Endothelial cell of umbilical vein (primary cell): ENCODE measurements around the gene BACH2. TPM values are rescaled to one million over a fixed set of nuclear protein-coding genes. Genes with fewer than 3 reads are reported as not detected.

ENCODE experiments used
- BruUV-seq: library from RNA; stranded (reverse); fragments of 400-500 nt; replicated peaks from 2 replicates; lab custom pipeline; 2021; lab: Mats Ljungman, UMichigan
- CTCF ChIA-PET: fragments of 300-600, 350-600 bp; sonication (Branson Sonifier 250); formaldehyde crosslinking; loops from one replicate; lab custom pipeline; 2021; ENCODE audit warnings: antibody characterized with exemption, inconsistent platforms; lab: Charles Lee
- POLR2A ChIA-PET: fragments of 300-600, 350-600 bp; sonication (Branson Sonifier 250); formaldehyde crosslinking; loops from one replicate; lab custom pipeline; 2021; ENCODE audit warnings: antibody characterized with exemption, inconsistent platforms; lab: Charles Lee
- DNase-seq: peaks from one replicate; pipeline ENCODE4 v3.0.0-alpha.2; 2011; ENCODE audit warnings: low read depth, low spot score
- FAIRE-seq: peaks from 2 replicates; lab custom pipeline; 2011; peaks lifted over from hg19 to GRCh38; lab: Jason Lieb, UNC
- H2AFZ ChIP-seq: 2 replicates; pipeline ENCODE4 v1.6.0; 2012; ENCODE audit warnings: low read depth, low read length, control low read depth, inconsistent platforms
- H3K27ac ChIP-seq: 2 replicates; pipeline ENCODE4 v1.5.1; 2011; ENCODE audit warnings: low read depth, mild to moderate bottlenecking, control low read depth, low read length, moderate library complexity; ENCODE audit not compliant: insufficient read depth
- H3K27me3 ChIP-seq, 2 experiments: 2 replicates each; pipeline versions ENCODE4 v1.6.0 to v1.6.1; 2011; ENCODE audit warnings: low read length in 2 of 2, mixed read lengths in 1 of 2; ENCODE audit not compliant: control insufficient read depth in 2 of 2, insufficient read depth in 2 of 2
- H3K36me3 ChIP-seq, 2 experiments: 2 replicates in 1 of 2; 3 replicates in 1 of 2; pipeline ENCODE4 v1.5.1; 2011; ENCODE audit warnings: low read length in 2 of 2, mild to moderate bottlenecking in 1 of 2, moderate library complexity in 1 of 2; ENCODE audit not compliant: control insufficient read depth in 2 of 2, insufficient read depth in 2 of 2; ENCODE audit errors: extremely low read depth in 1 of 2
- H3K4me1 ChIP-seq: 3 replicates; pipeline ENCODE4 v1.5.1; 2011; ENCODE audit warnings: mild to moderate bottlenecking, low read length; ENCODE audit not compliant: control insufficient read depth, insufficient read depth; ENCODE audit errors: extremely low read depth
- H3K4me2 ChIP-seq: 2 replicates; pipeline ENCODE4 v1.6.1; 2011; ENCODE audit warnings: low read length, control low read depth, mixed read lengths; ENCODE audit not compliant: insufficient read depth
- H3K4me3 ChIP-seq, 3 experiments: fragments of 200-600 bp in 1 of 3; sonication (generic), shearing (Covaris generic) in 1 of 3; replicated peaks in 1 of 3; 2 replicates each; pipeline ENCODE4 v1.5.1; 2011 to 2016; ENCODE audit warnings: control low read depth in 3 of 3, low read length in 3 of 3, mild to moderate bottlenecking in 2 of 3, inconsistent platforms in 1 of 3, low read depth in 1 of 3, moderate library complexity in 1 of 3; ENCODE audit not compliant: insufficient read depth in 1 of 3
- H3K79me2 ChIP-seq: 2 replicates; pipeline ENCODE4 v1.6.0; 2012; ENCODE audit warnings: low read length, inconsistent platforms; ENCODE audit not compliant: control insufficient read depth, insufficient read depth
- H3K9ac ChIP-seq: replicated peaks from 2 replicates; pipeline ENCODE3; 2011; ENCODE audit warnings: low read length, control low read depth; ENCODE audit not compliant: insufficient read depth; ENCODE audit errors: extremely low read depth
- H3K9me1 ChIP-seq: replicated peaks from 3 replicates; pipeline ENCODE4 v1.6.0; 2011; ENCODE audit warnings: mild to moderate bottlenecking, low read length; ENCODE audit not compliant: control insufficient read depth, insufficient read depth; ENCODE audit errors: extremely low read depth
- H3K9me3 ChIP-seq: replicated peaks from 2 replicates; pipeline ENCODE4 v1.5.1; 2012; ENCODE audit warnings: low read length, inconsistent platforms; ENCODE audit not compliant: control insufficient read depth, insufficient read depth
- H4K20me1 ChIP-seq: replicated peaks from 2 replicates; pipeline ENCODE3; 2011; ENCODE audit warnings: mild to moderate bottlenecking, low read length; ENCODE audit not compliant: control insufficient read depth, insufficient read depth; ENCODE audit errors: extremely low read depth
- CTCF ChIP-seq, 2 donors: IDR thresholded peaks; 1 replicate in 1 of 2; 2 replicates in 1 of 2; pipeline ENCODE4 v1.5.1; 2011; ENCODE audit warnings: low read length in 2 of 2, mild to moderate bottlenecking in 2 of 2, moderate library complexity in 2 of 2, control low read depth in 1 of 2, inconsistent platforms in 1 of 2, low read depth in 1 of 2; ENCODE audit not compliant: insufficient read depth in 1 of 2; ENCODE audit errors: extremely low read depth in 1 of 2
- EZH2 ChIP-seq: IDR thresholded peaks from 2 replicates; pipeline ENCODE4 v1.6.1; 2012; ENCODE audit warnings: borderline replicate concordance, low read depth, mild to moderate bottlenecking, moderate library complexity, low read length, inconsistent platforms; ENCODE audit not compliant: severe bottlenecking
- FOS ChIP-seq: IDR thresholded peaks from 2 replicates; pipeline ENCODE4 v1.6.1; 2011; ENCODE audit warnings: mild to moderate bottlenecking, low read length, moderate library complexity, borderline replicate concordance; ENCODE audit not compliant: insufficient read depth
- GATA2 ChIP-seq: IDR thresholded peaks from 2 replicates; pipeline ENCODE4 v1.7.0; 2011; ENCODE audit warnings: low read depth, mild to moderate bottlenecking, moderate library complexity, mixed read lengths, low read length; ENCODE audit not compliant: insufficient read length, insufficient read depth
- JUN ChIP-seq: IDR thresholded peaks from 2 replicates; pipeline ENCODE4 v1.6.1; 2011; ENCODE audit warnings: borderline replicate concordance, low read depth; ENCODE audit not compliant: insufficient read length, insufficient read depth
- MAX ChIP-seq: IDR thresholded peaks from 2 replicates; pipeline ENCODE4 v1.6.1; 2011; ENCODE audit not compliant: insufficient read depth, insufficient read length
- MYC ChIP-seq: IDR thresholded peaks from one replicate; pipeline ENCODE4 v1.6.1; 2011; ENCODE audit warnings: mild to moderate bottlenecking, low read depth, low read length
- POLR2A ChIP-seq: IDR thresholded peaks from 2 replicates; pipeline ENCODE4 v1.6.1; 2012; ENCODE audit warnings: low read depth, mild to moderate bottlenecking, control low read depth, low read length
- POLR2AphosphoS5 ChIP-seq: IDR thresholded peaks from 2 replicates; pipeline ENCODE4 v1.6.1; 2012; ENCODE audit warnings: low read depth, mild to moderate bottlenecking, control low read depth, low read length, moderate library complexity; ENCODE audit not compliant: insufficient read depth
- dilution Hi-C: fragments of 300-500 bp; cut with MboI; formaldehyde crosslinking; loops from one replicate; pipeline ENCODE4 v1.15.0; 2019; ENCODE audit warnings: low sequenced_read_pairs; ENCODE audit not compliant: extremely low pct_ligation_motif_present
- intact Hi-C: fragments of 100-400 bp; cut with micrococcal nuclease; formaldehyde crosslinking; loops from one replicate; pipeline ENCODE4 v1.10.0; 2022
- polyA plus RNA-seq, 4 experiments: library from polyadenylated mRNA; depleted of rRNA in 3 of 4; stranded (reverse) in 3 of 4; unstranded in 1 of 4; fragments of >200 nt; gene quantifications; 2 replicates each; pipeline versions ENCODE4 v1.2.1 to v1.2.3, GENCODE V29; 2011 to 2012; ENCODE audit warnings: missing spikeins in 1 of 4
- total RNA-seq: library from RNA; stranded (reverse); gene quantifications from 2 replicates; pipeline ENCODE4 v1.2.3, GENCODE V29; 2021

BACH2 gene
- total and polyA plus RNA-seq, 2 donors (not counting 3 experiments of a cell fraction or from before 2014, with no cell fraction given): 1.7 to 5.6 TPM

DNA sequence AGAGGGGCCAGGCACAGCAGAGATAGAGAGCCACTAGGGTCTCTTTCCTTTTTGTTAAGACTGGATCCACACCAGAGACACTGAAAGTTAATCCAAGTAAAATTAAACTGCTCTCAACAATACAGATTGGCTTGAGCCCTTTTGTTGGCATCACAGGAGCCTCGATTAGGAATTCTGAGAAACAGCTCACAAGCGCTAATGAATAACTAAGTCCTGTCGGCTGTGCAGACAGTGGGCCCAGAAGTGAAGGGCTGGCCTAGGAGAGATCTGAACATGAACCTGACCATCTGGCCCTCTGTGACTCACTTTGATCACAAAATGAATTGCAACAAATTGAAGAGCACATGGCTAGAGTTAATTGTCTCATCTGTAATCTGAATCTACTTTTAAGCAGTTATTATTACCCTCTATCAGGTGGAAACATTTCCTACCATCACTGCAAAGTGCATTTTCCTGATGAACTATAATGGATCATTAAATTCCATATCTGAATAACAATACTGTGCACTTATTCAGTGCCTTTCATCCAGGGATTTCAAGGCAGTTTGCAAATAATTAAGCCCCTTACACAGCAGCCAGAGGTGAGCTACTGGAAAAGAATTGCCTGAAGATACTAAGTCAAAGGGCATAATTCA, 3.2 kb downstream of the BACH2 start:
- no TSS peak for BruUV-seq
- H3K9ac ChIP-seq: no peak overlapping the region
- H3K4me1 ChIP-seq: peaks cover 9% of the 10 kb centered on the region
- ChIA-PET CTCF (interaction anchor here (1.0 kb wide), 1 partner anchor 353 kb away, joined by 4 read pairs; no protein-coding TSS in a partner anchor), POLR2A (no interaction called here)
- TF ChIP-seq JUN (no peak), EZH2 (no peak), MAX (no peak), POLR2A (no peak), MYC (no peak), POLR2AphosphoS5 (no peak), GATA2 (no peak), FOS (no peak), CTCF (IDR thresholded peaks at IDR 0.05; ENCODE audit: extremely low read depth in 1 of 2, insufficient read depth in 1 of 2, low read depth in 1 of 2, low read length in 2 of 2) (no peak)
- no peak overlapping the region for H2AFZ ChIP-seq
- no peak for FAIRE-seq
- intact Hi-C loops: no loop called here
- H3K27me3 ChIP-seq: peaks cover 8 to 17% of the 10 kb centered on the region in 2 experiments
- DNase-seq: no peak
- no peaks in the 10 kb centered on the region for H4K20me1 ChIP-seq
- dilution Hi-C loops: no loop called here
- H3K9me1 ChIP-seq: no peaks in the 10 kb centered on the region
- no peak overlapping the region for H3K4me2 ChIP-seq
- no peaks in the 10 kb centered on the region for H3K9me3 ChIP-seq
- no peaks in the 10 kb centered on the region for H3K36me3 ChIP-seq
- no peak overlapping the region for H3K27ac ChIP-seq
- H3K4me3 ChIP-seq: no peak overlapping the region
- no peaks in the 10 kb centered on the region for H3K79me2 ChIP-seq
